Measurements from ENCODE around the gene TRIM2.

Gene TRIM2

DNA sequence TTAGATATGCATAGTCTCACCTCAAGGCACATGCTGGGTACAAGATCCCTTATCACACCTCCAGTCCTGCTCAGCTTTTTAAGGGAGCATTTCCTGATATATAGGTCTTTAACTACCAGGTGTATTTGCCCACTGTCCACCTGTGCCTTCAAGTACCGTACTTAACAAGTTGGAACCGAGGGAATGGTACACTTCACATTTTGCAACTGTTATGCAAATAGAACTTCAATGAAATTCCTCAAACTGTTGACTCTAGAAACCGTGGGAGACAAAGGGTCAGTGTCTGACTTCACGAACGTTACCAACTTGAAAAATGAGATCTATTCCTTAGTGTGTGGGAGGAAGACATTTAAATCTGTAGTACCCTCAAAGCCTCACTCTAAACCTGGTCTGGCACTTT is 5.2 kb downstream of the TRIM2 start:
- no peak for TF ChIP-seq TAF1 (IDR thresholded peaks at IDR 0.05; ENCODE audit: borderline replicate concordance, insufficient read depth, low read length)
- TF ChIP-seq FOXP2 (optimal IDR thresholded peaks at IDR 0.05; ENCODE audit: borderline replicate concordance, extremely low read depth, extremely low read length, insufficient read depth): no peak
- TF ChIP-seq, protein P1, sequence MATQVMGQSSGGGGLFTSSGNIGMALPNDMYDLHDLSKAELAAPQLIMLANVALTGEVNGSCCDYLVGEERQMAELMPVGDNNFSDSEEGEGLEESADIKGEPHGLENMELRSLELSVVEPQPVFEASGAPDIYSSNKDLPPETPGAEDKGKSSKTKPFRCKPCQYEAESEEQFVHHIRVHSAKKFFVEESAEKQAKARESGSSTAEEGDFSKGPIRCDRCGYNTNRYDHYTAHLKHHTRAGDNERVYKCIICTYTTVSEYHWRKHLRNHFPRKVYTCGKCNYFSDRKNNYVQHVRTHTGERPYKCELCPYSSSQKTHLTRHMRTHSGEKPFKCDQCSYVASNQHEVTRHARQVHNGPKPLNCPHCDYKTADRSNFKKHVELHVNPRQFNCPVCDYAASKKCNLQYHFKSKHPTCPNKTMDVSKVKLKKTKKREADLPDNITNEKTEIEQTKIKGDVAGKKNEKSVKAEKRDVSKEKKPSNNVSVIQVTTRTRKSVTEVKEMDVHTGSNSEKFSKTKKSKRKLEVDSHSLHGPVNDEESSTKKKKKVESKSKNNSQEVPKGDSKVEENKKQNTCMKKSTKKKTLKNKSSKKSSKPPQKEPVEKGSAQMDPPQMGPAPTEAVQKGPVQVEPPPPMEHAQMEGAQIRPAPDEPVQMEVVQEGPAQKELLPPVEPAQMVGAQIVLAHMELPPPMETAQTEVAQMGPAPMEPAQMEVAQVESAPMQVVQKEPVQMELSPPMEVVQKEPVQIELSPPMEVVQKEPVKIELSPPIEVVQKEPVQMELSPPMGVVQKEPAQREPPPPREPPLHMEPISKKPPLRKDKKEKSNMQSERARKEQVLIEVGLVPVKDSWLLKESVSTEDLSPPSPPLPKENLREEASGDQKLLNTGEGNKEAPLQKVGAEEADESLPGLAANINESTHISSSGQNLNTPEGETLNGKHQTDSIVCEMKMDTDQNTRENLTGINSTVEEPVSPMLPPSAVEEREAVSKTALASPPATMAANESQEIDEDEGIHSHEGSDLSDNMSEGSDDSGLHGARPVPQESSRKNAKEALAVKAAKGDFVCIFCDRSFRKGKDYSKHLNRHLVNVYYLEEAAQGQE (IDR thresholded peaks at IDR 0.05; ENCODE audit: insufficient read depth in 1 of 2, low read depth in 2 of 2, low read length in 2 of 2): no peak
- TF ChIP-seq SIN3A (IDR thresholded peaks at IDR 0.05; ENCODE audit: borderline replicate concordance, insufficient read depth, low read length): no peak
- TF ChIP-seq POLR2AphosphoS5 (IDR thresholded peaks at IDR 0.05; ENCODE audit: low read depth, low read length): no peak

- no peak for TF ChIP-seq SIN3A (IDR thresholded peaks at IDR 0.05; ENCODE audit: borderline replicate concordance, insufficient read depth, low read length)
- TF ChIP-seq FOXP2 (optimal IDR thresholded peaks at IDR 0.05; ENCODE audit: borderline replicate concordance, extremely low read depth, extremely low read length, insufficient read depth): no peak
- no peak for TF ChIP-seq TAF1 (IDR thresholded peaks at IDR 0.05; ENCODE audit: borderline replicate concordance, insufficient read depth, low read length)
- TF ChIP-seq, protein P1 (IDR thresholded peaks at IDR 0.05; ENCODE audit: insufficient read depth in 1 of 2, low read depth in 2 of 2, low read length in 2 of 2): no peak
- no peak for TF ChIP-seq POLR2AphosphoS5 (IDR thresholded peaks at IDR 0.05; ENCODE audit: low read depth, low read length)
Measured at GRCh38 chr4:153210727-153211126, 6.5 kb downstream of the TRIM2 start.

GRCh38 chr4:153211986-153212728 is 7.9 kb downstream of the TRIM2 start:
- TF ChIP-seq TAF1 (IDR thresholded peaks at IDR 0.05; ENCODE audit: borderline replicate concordance, insufficient read depth, low read length) (no peak), FOXP2 (optimal IDR thresholded peaks at IDR 0.05; ENCODE audit: borderline replicate concordance, extremely low read depth, extremely low read length, insufficient read depth) (no peak), POLR2AphosphoS5 (IDR thresholded peaks at IDR 0.05; ENCODE audit: low read depth, low read length) (no peak), SIN3A (IDR thresholded peaks at IDR 0.05; ENCODE audit: borderline replicate concordance, insufficient read depth, low read length) (no peak)
- TF ChIP-seq, protein P1 (IDR thresholded peaks at IDR 0.05; ENCODE audit: insufficient read depth in 1 of 2, low read depth in 2 of 2, low read length in 2 of 2): no peak

- TF ChIP-seq, protein P1 (IDR thresholded peaks at IDR 0.05; ENCODE audit: insufficient read depth in 1 of 2, low read depth in 2 of 2, low read length in 2 of 2): no peak
- TF ChIP-seq POLR2AphosphoS5 (IDR thresholded peaks at IDR 0.05; ENCODE audit: low read depth, low read length): no peak
- no peak for TF ChIP-seq FOXP2 (optimal IDR thresholded peaks at IDR 0.05; ENCODE audit: borderline replicate concordance, extremely low read depth, extremely low read length, insufficient read depth)
- no peak for TF ChIP-seq TAF1 (IDR thresholded peaks at IDR 0.05; ENCODE audit: borderline replicate concordance, insufficient read depth, low read length)
- no peak for TF ChIP-seq SIN3A (IDR thresholded peaks at IDR 0.05; ENCODE audit: borderline replicate concordance, insufficient read depth, low read length)
Measured at GRCh38 chr4:153212736-153213135, 8.5 kb downstream of the TRIM2 start.
